ENCODE results near the gene GEN1.
A peak's percentile ranks its signal among the peaks of the same experiment; 100 is the strongest.

The GEN1 gene

GRCh38 chr2:17753803-17754663 lies at the start of gene GEN1, which contains the start of gene SMC6:
Gene GEN1, plus strand, starts transcription at chr2:17754138. Its CDS starts 5,806 bp downstream, at chr2:17759944.
Gene SMC6, minus strand, starts transcription at chr2:17753810. Its CDS starts 7,864 bp downstream, at chr2:17745946.
- peak; percentile 88 for DNase-seq

- DNase-seq, result no peak
Observed at GRCh38 chr2:17706845-17707244, 47.1 kb upstream of the GEN1 start.

GRCh38 chr2:17708501-17708900 lies 45.4 kb upstream of the GEN1 start:
- DNase-seq, result no peak

- no peak for DNase-seq
Observed at GRCh38 chr2:17709897-17710296, 44.0 kb upstream of the GEN1 start.

- no peak for DNase-seq
Observed at GRCh38 chr2:17710547-17711248, 43.2 kb upstream of the GEN1 start.

GRCh38 chr2:17713291-17713690 lies 40.6 kb upstream of the GEN1 start:
- no peak for DNase-seq

- DNase-seq, result no peak
Observed at GRCh38 chr2:17717666-17718065, 36.3 kb upstream of the GEN1 start.

GRCh38 chr2:17718689-17719088 lies 35.2 kb upstream of the GEN1 start:
- DNase-seq, result no peak

GRCh38 chr2:17719562-17720371 lies 34.2 kb upstream of the GEN1 start:
- no peak for DNase-seq

GRCh38 chr2:17728210-17728609 lies 25.7 kb upstream of the GEN1 start:
- DNase-seq, result no peak

GRCh38 chr2:17729880-17730279 lies 24.1 kb upstream of the GEN1 start:
- DNase-seq, result no peak

- no peak for DNase-seq
Observed at GRCh38 chr2:17733599-17733998, 20.3 kb upstream of the GEN1 start.

- DNase-seq, result no peak
Observed at GRCh38 chr2:17735864-17736263, 18.1 kb upstream of the GEN1 start.

GRCh38 chr2:17736989-17737388 lies 16.9 kb upstream of the GEN1 start:
- DNase-seq, result no peak

- no peak for DNase-seq
Observed at GRCh38 chr2:17740203-17740602, 13.7 kb upstream of the GEN1 start.

GRCh38 chr2:17747684-17748452 lies 6.1 kb upstream of the GEN1 start:
- DNase-seq, result no peak

GRCh38 chr2:17748745-17749144 lies 5.2 kb upstream of the GEN1 start:
- no peak for DNase-seq

- no peak for DNase-seq
Observed at GRCh38 chr2:17749753-17750438, 4.0 kb upstream of the GEN1 start.

- no peak for DNase-seq
Observed at GRCh38 chr2:17752246-17752645, 1.7 kb upstream of the GEN1 start.

GRCh38 chr2:17752892-17753802 lies 791 bp upstream of the GEN1 start:
- no peak for DNase-seq
